Muscle layer of duodenum (tissue), 2 donors: ENCODE data around the gene ZBTB1.

Experiments
- H3K27ac ChIP-seq: one replicate; pipeline ENCODE4 v1.7.0; 2013; ENCODE audit warnings: mild to moderate bottlenecking, low read length
- H3K27me3 ChIP-seq: one replicate; pipeline ENCODE4 v1.7.0; 2013; ENCODE audit warnings: low read depth, mild to moderate bottlenecking, control low read depth, low read length
- H3K36me3 ChIP-seq, 2 donors: one replicate each; pipeline ENCODE4 v1.7.0; 2013; ENCODE audit warnings: low read length in 2 of 2, control low read depth in 1 of 2, mild to moderate bottlenecking in 1 of 2; ENCODE audit not compliant: insufficient read depth in 2 of 2, control insufficient read depth in 1 of 2
- H3K4me1 ChIP-seq, 2 donors: one replicate each; pipeline ENCODE4 v1.7.0; 2013; ENCODE audit warnings: low read length in 2 of 2, mild to moderate bottlenecking in 2 of 2, control low read depth in 1 of 2, moderate library complexity in 1 of 2; ENCODE audit not compliant: insufficient read depth in 2 of 2, control insufficient read depth in 1 of 2
- H3K4me3 ChIP-seq, 2 donors: one replicate each; pipeline ENCODE4 v1.7.0; 2013; ENCODE audit warnings: low read length in 2 of 2, low read depth in 1 of 2, mild to moderate bottlenecking in 1 of 2
- H3K9me3 ChIP-seq, 2 donors: one replicate each; pipeline ENCODE4 v1.7.0; 2013; ENCODE audit warnings: low read length in 2 of 2, control low read depth in 1 of 2, mild to moderate bottlenecking in 1 of 2; ENCODE audit not compliant: control insufficient read depth in 1 of 2
- donor health status: healthy.

Gene ZBTB1, protein sequence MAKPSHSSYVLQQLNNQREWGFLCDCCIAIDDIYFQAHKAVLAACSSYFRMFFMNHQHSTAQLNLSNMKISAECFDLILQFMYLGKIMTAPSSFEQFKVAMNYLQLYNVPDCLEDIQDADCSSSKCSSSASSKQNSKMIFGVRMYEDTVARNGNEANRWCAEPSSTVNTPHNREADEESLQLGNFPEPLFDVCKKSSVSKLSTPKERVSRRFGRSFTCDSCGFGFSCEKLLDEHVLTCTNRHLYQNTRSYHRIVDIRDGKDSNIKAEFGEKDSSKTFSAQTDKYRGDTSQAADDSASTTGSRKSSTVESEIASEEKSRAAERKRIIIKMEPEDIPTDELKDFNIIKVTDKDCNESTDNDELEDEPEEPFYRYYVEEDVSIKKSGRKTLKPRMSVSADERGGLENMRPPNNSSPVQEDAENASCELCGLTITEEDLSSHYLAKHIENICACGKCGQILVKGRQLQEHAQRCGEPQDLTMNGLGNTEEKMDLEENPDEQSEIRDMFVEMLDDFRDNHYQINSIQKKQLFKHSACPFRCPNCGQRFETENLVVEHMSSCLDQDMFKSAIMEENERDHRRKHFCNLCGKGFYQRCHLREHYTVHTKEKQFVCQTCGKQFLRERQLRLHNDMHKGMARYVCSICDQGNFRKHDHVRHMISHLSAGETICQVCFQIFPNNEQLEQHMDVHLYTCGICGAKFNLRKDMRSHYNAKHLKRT

DNA sequence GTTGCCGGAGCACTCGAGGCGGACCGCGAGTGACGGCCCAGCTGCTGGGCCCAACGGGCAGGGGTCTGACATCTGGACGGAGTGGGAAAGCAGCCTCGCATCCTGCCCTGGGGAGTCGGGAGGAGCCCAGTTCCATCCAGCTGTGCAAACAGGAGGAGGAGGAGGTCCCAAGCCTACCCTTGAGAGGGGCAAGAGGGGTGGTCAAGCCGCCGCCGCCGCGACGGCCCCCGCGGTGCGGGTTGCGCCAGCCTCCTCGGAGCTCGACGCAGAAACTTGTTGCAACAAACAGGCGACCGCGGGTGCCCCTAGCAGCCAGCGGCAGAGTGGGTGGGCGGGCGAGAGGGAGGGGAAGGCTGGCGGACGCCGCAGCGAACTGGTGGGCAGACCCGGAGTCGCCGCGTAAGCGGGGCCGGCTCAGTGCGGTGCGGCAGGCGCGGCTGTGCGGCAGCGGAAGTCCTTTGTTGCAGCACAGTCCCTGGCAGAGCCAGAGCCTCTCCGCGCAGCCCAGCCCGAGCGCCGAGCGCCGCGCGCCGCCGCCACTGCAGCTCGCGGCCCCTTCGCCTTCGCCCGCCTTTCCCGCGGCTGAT lies at the start of gene ZBTB1:
Gene ZBTB1 (plus strand): TSS at position 461 of the 587 bp plus-strand sequence. CDS start 16,735 bp downstream, outside the sequence.
- H3K4me1 ChIP-seq = peaks cover 28 to 34% of the 10 kb centered on the region in 2 donors
- peak within 1 kb of the TSS; percentile 90 to 97 for H3K4me3 ChIP-seq
- peak within 1 kb of the TSS; percentile 93 for H3K27ac ChIP-seq

DNA sequence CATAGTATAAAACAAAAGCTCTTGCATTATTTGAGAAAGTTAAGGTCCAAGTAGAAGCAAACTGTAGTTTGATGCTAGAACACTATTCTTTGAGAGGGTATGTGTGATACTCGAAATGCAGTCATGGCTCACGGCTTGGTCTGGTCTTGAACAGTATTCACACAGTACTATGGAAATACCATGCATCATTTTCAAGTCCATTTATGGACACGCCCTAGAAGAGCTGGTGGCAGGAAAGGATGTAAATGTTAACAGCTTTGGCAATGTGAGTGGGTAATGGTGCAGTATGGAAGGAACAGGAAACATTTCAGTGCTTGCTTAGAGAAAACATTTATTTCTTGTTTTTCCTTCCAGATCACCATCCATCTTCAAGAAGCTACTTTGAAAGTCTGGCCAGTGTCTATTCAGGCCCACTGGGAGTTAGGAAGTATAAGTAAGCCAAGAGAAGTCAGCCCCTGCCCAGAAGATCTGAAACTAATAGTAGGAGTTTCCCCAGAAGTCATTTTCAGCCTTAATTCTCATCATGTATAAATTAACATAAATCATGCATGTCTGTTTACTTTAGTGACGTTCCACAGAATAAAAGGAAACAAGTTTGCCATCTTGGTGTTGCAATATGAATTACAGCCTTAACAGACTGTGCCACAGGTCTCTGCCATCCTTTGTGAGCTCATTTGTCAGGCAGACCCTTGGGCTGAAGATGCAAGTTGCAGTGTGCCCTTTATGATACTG lies 45.0 kb upstream of the ZBTB1 start:
- Histone ChIP-seq H3K27me3 (no peaks in the 10 kb centered on the region), H3K9me3 (no peaks in the 10 kb centered on the region), H3K27ac (no peak overlapping the region), H3K36me3 (peaks cover 12 to 13% of the 10 kb centered on the region in 2 donors), H3K4me3 (no peak overlapping the region), H3K4me1 (peaks cover 0 to 3% of the 10 kb centered on the region in 2 donors)

More for the DNA sequence above, at the start of gene ZBTB1:
- peaks cover 0 to 8% of the 10 kb centered on the region in 2 donors for H3K36me3 ChIP-seq
- H3K27me3 ChIP-seq = no peaks in the 10 kb centered on the region
- H3K9me3 ChIP-seq = no peaks in the 10 kb centered on the region

DNA sequence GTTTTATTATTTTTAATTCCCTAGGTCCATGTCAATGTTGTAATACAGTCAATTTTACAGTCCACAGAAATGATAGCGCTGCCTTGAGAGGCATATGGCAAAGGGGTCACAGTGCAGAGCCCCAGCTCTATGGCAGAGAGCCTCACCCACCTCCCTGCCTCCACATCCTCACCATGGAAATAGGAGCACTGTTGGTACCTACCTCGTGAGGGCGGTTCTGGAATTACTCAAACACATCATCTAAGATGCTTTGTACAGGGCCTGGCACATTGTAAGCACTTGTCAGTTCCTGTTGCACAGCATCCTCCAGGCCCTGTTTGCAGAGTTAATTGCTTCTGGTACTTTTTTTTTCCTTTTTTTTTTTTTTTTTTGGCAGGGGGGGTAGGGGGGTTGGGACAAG lies 43.3 kb upstream of the ZBTB1 start:
- H3K27ac ChIP-seq = no peak overlapping the region
- H3K4me3 ChIP-seq = no peak overlapping the region
- H3K27me3 ChIP-seq = no peaks in the 10 kb centered on the region
- H3K9me3 ChIP-seq = no peaks in the 10 kb centered on the region
- no peaks in the 10 kb centered on the region for H3K36me3 ChIP-seq
- H3K4me1 ChIP-seq = peaks cover 0 to 11% of the 10 kb centered on the region in 2 donors

DNA sequence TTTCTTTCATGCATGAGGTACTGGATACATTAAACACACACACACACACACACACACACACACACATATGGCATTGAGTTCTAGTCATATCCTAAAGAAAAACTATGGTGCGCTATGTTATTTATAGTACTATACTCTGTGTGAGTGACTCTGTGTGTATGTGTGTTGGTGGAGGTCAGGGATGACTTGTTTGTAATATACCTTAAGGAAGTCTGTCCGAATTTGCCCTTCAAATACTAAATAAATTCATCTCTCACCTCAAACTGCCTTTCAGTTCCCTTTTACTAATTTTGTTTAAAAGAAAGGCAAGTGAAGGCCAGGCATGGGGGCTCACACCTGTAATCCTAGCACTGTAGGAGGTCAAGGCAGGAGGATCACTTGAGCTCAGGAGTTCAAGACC lies 41.4 kb upstream of the ZBTB1 start:
- Histone ChIP-seq H3K9me3 (no peaks in the 10 kb centered on the region), H3K27me3 (no peaks in the 10 kb centered on the region), H3K27ac (no peak overlapping the region), H3K36me3 (no peaks in the 10 kb centered on the region), H3K4me3 (no peak overlapping the region), H3K4me1 (peaks cover 0 to 14% of the 10 kb centered on the region in 2 donors)

DNA sequence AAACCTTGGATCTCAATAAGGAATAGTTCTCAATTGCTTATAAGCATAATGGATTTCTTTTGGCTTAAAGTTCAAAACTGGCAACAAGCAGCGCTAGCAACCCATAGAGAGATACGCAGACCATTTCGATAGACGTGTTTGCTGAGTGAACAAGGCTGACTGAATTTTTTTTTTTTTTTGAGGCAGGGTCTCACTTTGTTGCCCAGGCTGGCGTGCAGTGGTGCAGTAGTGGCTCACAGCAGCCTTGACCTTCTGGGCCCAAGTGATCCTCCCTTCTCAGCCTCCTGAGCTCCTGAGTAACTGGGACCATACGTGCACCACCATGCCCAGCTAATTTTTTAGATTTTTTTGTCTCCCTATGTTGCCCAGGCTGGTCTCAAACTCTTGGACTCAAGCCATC lies 40.7 kb upstream of the ZBTB1 start:
- no peak overlapping the region for H3K27ac ChIP-seq
- H3K4me1 ChIP-seq = peaks cover 0 to 14% of the 10 kb centered on the region in 2 donors
- H3K9me3 ChIP-seq = no peaks in the 10 kb centered on the region
- no peaks in the 10 kb centered on the region for H3K27me3 ChIP-seq
- no peak overlapping the region for H3K4me3 ChIP-seq
- H3K36me3 ChIP-seq = no peaks in the 10 kb centered on the region

DNA sequence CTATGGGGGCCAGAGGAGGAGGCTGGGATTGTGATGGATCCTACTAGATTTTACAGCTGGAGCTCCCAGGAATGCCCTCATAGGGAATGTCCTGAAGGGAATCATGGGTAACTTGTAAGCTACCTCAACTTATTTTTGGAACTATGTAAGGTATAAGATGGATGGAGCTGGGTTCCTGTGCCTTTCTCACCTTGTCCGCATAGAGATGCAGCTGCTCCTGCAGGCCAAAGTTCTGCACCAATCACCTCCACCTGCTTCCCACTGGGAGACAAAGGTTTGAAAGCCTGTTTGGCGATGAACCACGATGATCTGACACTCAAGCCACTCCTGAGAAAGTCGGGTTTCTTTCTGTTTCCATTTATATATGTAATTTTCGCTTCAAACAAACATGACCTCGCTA lies 39.9 kb upstream of the ZBTB1 start:
- no peak overlapping the region for H3K27ac ChIP-seq
- no peaks in the 10 kb centered on the region for H3K27me3 ChIP-seq
- no peaks in the 10 kb centered on the region for H3K36me3 ChIP-seq
- H3K4me1 ChIP-seq = peaks cover 0 to 14% of the 10 kb centered on the region in 2 donors
- peak overlapping the region; percentile 66 to 96 for H3K4me3 ChIP-seq
- H3K9me3 ChIP-seq = no peaks in the 10 kb centered on the region

DNA sequence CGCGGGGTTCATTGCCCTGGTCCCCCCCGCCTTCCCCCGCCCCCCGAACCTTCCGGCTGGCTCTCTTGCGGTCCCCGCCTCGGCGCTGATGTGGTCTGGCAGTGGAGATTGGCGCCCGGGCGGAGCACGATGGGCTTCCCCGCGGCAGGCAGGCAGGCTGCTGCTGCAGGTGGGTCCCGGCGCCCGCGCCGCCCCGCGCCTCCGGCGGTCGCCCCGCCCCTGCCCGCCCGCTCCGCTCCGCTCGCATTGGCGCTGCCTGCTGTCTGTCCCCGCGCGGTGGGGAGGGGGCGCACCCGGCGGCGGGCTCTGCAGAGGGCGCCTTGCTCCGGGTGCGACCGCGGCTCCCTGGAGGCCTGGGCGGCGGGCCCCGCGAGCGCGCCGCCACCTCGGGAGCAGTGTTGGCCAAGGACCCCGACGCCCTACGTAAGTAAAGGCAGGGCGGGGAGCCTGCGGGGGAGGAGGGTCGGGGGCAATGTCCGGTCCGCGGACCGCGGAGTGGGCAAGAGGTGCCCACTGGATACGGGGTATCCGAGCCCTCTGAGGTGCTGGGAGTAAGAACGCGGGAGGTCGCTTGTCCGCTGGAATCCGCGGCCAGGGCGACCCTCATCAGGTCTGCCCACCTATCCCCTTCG lies 39.3 kb upstream of the ZBTB1 start, which contains the start of gene AKAP5:
Gene AKAP5 (plus strand): TSS at position 309 of the 632 bp plus-strand sequence. CDS start 2,896 bp downstream, outside the sequence.
- peaks cover 0 to 14% of the 10 kb centered on the region in 2 donors for H3K4me1 ChIP-seq
- H3K4me3 ChIP-seq = peak within 1 kb of the TSS; percentile 67 to 96
- H3K27me3 ChIP-seq = no peaks in the 10 kb centered on the region
- H3K9me3 ChIP-seq = no peaks in the 10 kb centered on the region
- H3K36me3 ChIP-seq = no peaks in the 10 kb centered on the region
- H3K27ac ChIP-seq = no peak within 1 kb of the TSS

DNA sequence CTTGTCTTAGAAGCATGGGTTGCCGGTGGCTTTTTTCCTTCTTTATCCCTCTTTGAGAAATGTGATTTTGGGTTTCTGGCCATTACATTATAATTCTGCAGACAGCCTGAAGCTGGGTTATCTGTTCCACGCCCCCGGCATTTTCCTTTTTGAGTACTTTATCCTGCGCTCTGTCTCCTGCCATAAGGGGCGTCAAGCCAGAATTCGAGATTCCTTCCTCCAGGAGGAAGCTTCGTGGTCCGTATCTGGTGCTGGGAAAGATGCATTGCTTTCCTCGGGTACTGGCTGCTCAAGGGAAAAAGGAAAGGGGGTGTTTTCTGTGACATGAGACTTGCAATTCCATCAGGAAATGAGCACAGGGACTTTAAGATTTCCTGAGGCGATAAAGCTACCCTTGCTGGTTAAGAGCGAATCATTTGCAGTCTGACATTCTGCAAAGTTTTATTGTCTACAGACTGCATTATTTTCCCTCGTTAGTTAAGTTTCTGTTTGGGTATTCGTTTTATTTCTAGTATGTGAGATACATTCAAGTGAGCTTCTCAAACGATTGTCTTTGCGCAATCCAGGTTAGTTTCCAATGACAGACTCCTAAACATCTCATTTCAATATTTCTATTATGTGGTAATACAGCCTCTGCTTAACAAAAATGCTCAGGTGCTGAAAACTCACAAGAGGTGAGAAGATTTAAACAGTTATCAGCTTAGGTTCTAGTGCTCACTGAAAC lies 38.6 kb upstream of the ZBTB1 start:
- Histone ChIP-seq H3K27me3 (no peaks in the 10 kb centered on the region), H3K36me3 (no peaks in the 10 kb centered on the region), H3K27ac (no peak overlapping the region), H3K4me1 (peaks cover 0 to 14% of the 10 kb centered on the region in 2 donors), H3K9me3 (no peaks in the 10 kb centered on the region), H3K4me3 (peak overlapping the region; percentile 67 to 96)

DNA sequence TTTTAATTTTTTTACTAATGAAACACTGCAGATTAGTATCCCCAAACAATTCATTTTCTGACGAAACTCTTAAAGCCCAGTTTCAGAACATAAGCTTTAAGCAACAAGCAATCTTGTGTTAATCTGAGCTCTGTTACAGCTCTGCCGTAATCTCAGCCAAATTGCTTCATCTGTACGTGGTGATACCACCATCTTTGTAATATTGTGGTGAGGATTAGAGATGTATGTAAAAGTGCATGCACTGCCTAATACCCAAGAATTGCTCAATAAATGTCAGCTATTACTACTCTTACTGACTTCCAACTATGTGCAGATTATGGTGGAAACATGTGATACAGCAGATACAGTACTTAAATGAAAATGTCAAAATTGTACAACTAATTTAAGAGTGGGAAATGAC lies 37.5 kb upstream of the ZBTB1 start:
- no peaks in the 10 kb centered on the region for H3K36me3 ChIP-seq
- H3K27me3 ChIP-seq = no peaks in the 10 kb centered on the region
- no peak overlapping the region for H3K4me3 ChIP-seq
- H3K9me3 ChIP-seq = no peaks in the 10 kb centered on the region
- peaks cover 0 to 14% of the 10 kb centered on the region in 2 donors for H3K4me1 ChIP-seq
- H3K27ac ChIP-seq = no peak overlapping the region

DNA sequence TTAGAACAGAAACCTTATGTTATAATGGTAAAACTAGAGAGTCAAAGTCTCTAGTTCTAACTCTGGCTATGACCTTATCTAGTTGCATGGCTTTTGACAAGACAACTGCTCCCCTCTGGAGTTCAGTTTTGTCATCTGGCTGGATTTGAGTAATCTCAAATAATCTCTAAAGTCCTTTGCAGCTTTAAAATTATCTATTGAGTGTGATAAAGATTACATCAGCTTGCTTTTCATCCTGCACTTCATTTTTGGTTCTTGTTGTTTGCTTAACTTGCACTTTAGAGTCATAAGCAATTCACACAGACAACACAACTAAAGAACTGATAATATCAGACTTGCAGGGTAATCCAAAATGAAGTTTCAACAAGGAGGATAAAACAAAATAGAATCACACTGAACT lies 37.0 kb upstream of the ZBTB1 start:
- H3K4me3 ChIP-seq = no peak overlapping the region
- peaks cover 0 to 14% of the 10 kb centered on the region in 2 donors for H3K4me1 ChIP-seq
- no peaks in the 10 kb centered on the region for H3K9me3 ChIP-seq
- no peak overlapping the region for H3K27ac ChIP-seq
- no peaks in the 10 kb centered on the region for H3K27me3 ChIP-seq
- no peaks in the 10 kb centered on the region for H3K36me3 ChIP-seq
